ENCODE measurements around the gene DDX49. TPM values are rescaled to one million over a fixed set of nuclear protein-coding genes. Genes with fewer than 3 reads are reported as not detected.
A peak's percentile ranks its signal among the peaks of the same experiment; 100 is the strongest.

The DDX49 gene
- total and polyA plus RNA-seq, 8 donors, result 25.3 to 185 (median 53.5) TPM

DNA sequence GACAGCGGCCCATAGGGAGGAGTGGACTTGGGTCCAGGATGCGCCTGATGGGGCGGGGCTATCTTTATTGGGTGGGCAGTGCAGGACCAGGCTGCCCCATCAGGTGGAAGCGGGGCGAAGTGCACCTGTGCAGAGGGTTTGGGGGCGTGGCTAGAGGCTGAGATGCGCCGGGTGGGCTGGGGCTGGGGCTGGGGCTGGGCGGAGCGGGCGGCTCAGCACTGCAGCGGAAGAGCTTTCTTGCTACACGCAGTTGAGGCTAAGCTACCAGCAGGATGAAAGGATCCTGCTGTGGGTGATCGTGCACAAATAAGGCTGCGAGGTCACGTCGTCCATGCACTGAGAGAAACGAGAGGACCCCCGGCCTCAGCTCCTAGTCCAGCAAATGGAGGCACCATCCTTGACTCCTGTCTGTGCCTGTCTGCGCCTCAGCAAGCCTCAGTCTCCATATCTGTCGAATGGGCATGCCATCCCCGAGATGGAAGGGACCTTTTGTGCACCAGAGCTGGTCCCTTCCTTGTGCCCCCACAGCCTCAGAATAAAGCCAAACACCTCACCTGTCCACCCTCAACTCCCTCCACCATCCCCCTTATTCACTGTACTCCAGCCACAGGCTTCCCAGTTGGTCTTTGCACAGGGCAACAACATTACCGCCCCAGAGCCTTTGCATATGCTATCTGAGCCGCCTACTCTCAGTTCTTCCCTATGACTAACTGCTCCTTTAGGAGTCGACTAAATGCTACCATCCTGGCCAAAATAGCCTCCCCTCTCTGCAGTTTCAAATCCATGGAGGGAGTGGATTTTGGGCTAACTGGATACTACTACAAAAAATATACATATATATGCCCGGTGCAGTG is 42.5 kb downstream of the DDX49 start:
- Histone ChIP-seq H3K9me3 (no peaks in the 10 kb centered on the region), H3K36me3 (no peaks in the 10 kb centered on the region), H3K4me3 (no peak overlapping the region), H3K27ac (no peak overlapping the region), H3K4me1 (peaks cover 0 to 7% (median 2%) of the 10 kb centered on the region in 4 donors), H3K27me3 (peaks cover 0 to 30% (median 15%) of the 10 kb centered on the region in 3 donors)
- WGBS, 5 donors, result 24 to 39% (median 29%) methylated on average over 17 to 26 of the region's 26 CpGs
- TF ChIP-seq POLR2AphosphoS5 (IDR thresholded peaks at IDR 0.05), result no peak
- TF ChIP-seq, protein P1, sequence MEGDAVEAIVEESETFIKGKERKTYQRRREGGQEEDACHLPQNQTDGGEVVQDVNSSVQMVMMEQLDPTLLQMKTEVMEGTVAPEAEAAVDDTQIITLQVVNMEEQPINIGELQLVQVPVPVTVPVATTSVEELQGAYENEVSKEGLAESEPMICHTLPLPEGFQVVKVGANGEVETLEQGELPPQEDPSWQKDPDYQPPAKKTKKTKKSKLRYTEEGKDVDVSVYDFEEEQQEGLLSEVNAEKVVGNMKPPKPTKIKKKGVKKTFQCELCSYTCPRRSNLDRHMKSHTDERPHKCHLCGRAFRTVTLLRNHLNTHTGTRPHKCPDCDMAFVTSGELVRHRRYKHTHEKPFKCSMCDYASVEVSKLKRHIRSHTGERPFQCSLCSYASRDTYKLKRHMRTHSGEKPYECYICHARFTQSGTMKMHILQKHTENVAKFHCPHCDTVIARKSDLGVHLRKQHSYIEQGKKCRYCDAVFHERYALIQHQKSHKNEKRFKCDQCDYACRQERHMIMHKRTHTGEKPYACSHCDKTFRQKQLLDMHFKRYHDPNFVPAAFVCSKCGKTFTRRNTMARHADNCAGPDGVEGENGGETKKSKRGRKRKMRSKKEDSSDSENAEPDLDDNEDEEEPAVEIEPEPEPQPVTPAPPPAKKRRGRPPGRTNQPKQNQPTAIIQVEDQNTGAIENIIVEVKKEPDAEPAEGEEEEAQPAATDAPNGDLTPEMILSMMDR (IDR thresholded peaks at IDR 0.05), result no peak
- no peak for TF ChIP-seq EP300 (IDR thresholded peaks at IDR 0.05)
- no peak for TF ChIP-seq POLR2A (IDR thresholded peaks at IDR 0.05)
- intact Hi-C loops (cut with DNase I; ENCODE audit: low total_unique reads), result no loop called here
- peak in 1 of 2 donors; percentile 23 for DNase-seq

DNA sequence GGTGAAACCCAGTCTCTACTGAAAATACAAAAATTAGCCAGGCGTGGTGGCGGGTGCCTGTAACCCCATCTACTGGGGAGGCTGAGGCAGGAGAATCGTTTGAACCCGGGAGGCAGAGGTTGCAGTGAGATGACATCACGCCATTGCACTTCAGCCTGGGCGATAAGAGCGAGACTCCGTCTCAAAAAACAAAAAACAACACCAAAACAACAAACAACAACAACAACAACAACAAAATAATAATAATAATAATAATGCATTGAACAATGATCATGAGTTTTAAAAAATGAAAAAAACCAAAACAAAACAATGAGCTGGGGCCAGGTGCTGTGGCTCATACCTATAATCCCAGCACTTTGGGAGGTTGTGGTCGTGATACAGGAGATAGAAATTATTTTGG is 44.6 kb downstream of the DDX49 start:
- Histone ChIP-seq H3K4me3 (no peak overlapping the region), H3K4me1 (peaks cover 0 to 12% (median 4%) of the 10 kb centered on the region in 4 donors), H3K27ac (no peak overlapping the region), H3K27me3 (peaks cover 0 to 30% (median 15%) of the 10 kb centered on the region in 3 donors), H3K36me3 (no peaks in the 10 kb centered on the region), H3K9me3 (no peaks in the 10 kb centered on the region)
- WGBS, 5 donors, result 90 to 92% (median 91%) methylated on average over 9 of the region's 9 CpGs
- no peak for TF ChIP-seq POLR2A (IDR thresholded peaks at IDR 0.05)
- no peak for TF ChIP-seq POLR2AphosphoS5 (IDR thresholded peaks at IDR 0.05)
- TF ChIP-seq, protein P1 (IDR thresholded peaks at IDR 0.05), result no peak
- no peak for TF ChIP-seq EP300 (IDR thresholded peaks at IDR 0.05)
- DNase-seq, result no peak
- intact Hi-C loops (cut with DNase I; ENCODE audit: low total_unique reads), result no loop called here

DNA sequence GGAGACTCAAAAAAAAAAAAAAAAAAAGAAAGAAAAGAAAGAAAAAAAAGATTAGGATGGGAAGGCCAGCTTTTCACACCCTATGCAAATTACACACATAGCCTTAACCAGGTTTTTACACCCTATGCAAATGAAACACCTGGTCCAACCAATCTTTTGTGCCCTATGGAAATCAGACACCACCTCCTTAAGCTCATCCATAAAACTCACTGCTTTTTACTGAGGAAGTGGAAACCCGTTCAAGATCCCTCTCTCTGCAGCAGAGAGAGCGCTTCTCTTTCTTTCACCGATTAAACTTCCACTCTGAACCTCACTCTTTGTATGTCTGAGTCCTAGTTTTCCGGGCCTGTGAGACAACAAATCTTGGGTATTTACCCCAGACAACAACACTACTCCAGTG is 46.8 kb downstream of the DDX49 start:
- WGBS, 5 donors, result 48 to 67% (median 59%) methylated on average over 4 of the region's 4 CpGs
- peak overlapping the region in 1 of 5 donors; percentile 8 for H3K27ac ChIP-seq
- no peaks in the 10 kb centered on the region for H3K36me3 ChIP-seq
- intact Hi-C loops (cut with DNase I; ENCODE audit: low total_unique reads), result no loop called here
- TF ChIP-seq POLR2AphosphoS5 (IDR thresholded peaks at IDR 0.05) (no peak), EP300 (IDR thresholded peaks at IDR 0.05) (no peak), POLR2A (IDR thresholded peaks at IDR 0.05) (no peak)
- TF ChIP-seq, protein P1 (IDR thresholded peaks at IDR 0.05), result no peak
- H3K4me3 ChIP-seq, result no peak overlapping the region
- H3K27me3 ChIP-seq, result peaks cover 0 to 27% (median 15%) of the 10 kb centered on the region in 3 donors
- H3K9me3 ChIP-seq, result no peaks in the 10 kb centered on the region
- peaks cover 0 to 27% (median 8%) of the 10 kb centered on the region in 4 donors for H3K4me1 ChIP-seq
- DNase-seq, result no peak

DNA sequence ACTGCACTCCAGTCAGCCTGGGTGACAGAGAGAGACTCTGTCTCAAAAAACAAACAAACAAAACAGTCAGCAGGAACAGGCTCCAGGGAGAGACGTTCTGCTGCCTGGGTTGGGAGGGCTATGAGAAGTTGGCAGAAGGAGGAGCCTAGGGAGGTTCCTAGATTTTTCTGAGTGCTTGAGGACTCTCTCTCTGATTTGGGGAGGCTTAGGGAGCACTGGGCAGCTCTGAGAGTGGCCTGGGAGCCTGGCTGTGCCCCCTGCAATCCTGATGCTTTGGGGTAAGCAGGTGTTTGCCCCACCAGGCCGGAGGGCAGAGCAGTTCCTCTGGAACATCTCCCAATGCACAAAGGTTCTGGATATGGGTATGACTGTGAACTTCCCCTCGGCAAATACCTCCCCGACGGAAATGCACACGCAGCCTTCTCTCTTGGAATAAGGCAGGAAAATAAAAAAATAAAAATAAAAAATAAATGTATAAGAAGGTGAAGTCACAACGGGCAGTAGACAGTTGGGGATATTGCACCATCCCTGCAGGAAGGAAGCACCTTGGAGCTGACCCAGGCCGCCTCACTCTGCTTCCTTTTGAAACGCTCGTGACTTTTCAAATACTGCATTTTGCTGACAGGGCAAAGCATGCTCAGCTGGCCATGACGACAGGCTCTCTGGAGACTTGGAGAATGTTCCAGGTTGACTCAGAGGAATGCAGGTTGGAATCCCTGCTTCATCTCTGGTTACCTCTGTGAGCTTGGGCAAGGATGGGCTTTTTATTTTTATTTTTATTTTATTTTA is 48.0 kb downstream of the DDX49 start:
- peak overlapping the region in 4 of 5 donors; percentile 43 to 75 (median 59) for H3K27ac ChIP-seq
- peak; percentile 34 to 68 for DNase-seq
- peak in 1 of 3 donors; percentile 23 for TF ChIP-seq POLR2AphosphoS5 (IDR thresholded peaks at IDR 0.05)
- TF ChIP-seq, protein P1 (IDR thresholded peaks at IDR 0.05), result no peak
- peaks cover 7 to 32% (median 14%) of the 10 kb centered on the region in 4 donors for H3K4me1 ChIP-seq
- no peaks in the 10 kb centered on the region for H3K9me3 ChIP-seq
- intact Hi-C loops (cut with DNase I; ENCODE audit: low total_unique reads), result no loop called here
- H3K36me3 ChIP-seq, result no peaks in the 10 kb centered on the region
- H3K4me3 ChIP-seq, result no peak overlapping the region
- 46 to 60% (median 54%) methylated on average over 11 of the region's 11 CpGs for WGBS, 5 donors
- H3K27me3 ChIP-seq, result peaks cover 0 to 15% (median 2%) of the 10 kb centered on the region in 3 donors

Measured in stomach (tissue), 9 donors.